HEK293T (cell line): ENCODE results near the gene ING5.

Experiments
- CTCF ChIA-PET: fragments of 350-600 bp; formaldehyde crosslinking; extraction: SDS; loops from one replicate; lab custom pipeline; 2021; ENCODE audit warnings: antibody characterized with exemption, inconsistent platforms; lab: Yijun Ruan, JAX
- POLR2A ChIA-PET: fragments of 350-600 bp; formaldehyde crosslinking; extraction: SDS; loops from one replicate; lab custom pipeline; 2020; ENCODE audit warnings: antibody characterized with exemption, inconsistent platforms; lab: Yijun Ruan, JAX
- DNase-seq: peaks from one replicate; pipeline ENCODE4 v3.0.0; 2012; ENCODE audit warnings: mixed read lengths; ENCODE audit errors: extremely low spot score
- ARNT ChIP-seq: fragments of 450-650 bp; IDR thresholded peaks from 2 replicates; pipeline ENCODE4 v1.6.1; 2017; ENCODE audit warnings: mild to moderate bottlenecking
- BHLHE40 ChIP-seq: fragments of 450-650 bp; IDR thresholded peaks from 2 replicates; pipeline ENCODE4 v1.6.1; 2016; ENCODE audit warnings: mild to moderate bottlenecking, moderate library complexity, borderline replicate concordance
- CTBP1 ChIP-seq: fragments of 450-650 bp; IDR thresholded peaks from 2 replicates; pipeline ENCODE4 v1.6.1; 2016; ENCODE audit warnings: borderline replicate concordance
- ELF4 ChIP-seq: fragments of 450-650 bp; IDR thresholded peaks from 2 replicates; pipeline ENCODE4 v1.6.1; 2017; ENCODE audit warnings: antibody characterized with exemption
- FOXA1 ChIP-seq: fragments of 450-650 bp; IDR thresholded peaks from 2 replicates; pipeline ENCODE4 v1.6.1; 2016; ENCODE audit warnings: mild to moderate bottlenecking
- FOXK2 ChIP-seq: fragments of 450-650 bp; IDR thresholded peaks from 2 replicates; pipeline ENCODE4 v1.6.1; 2016; ENCODE audit warnings: mild to moderate bottlenecking
- FOXM1 ChIP-seq: fragments of 450-650 bp; IDR thresholded peaks from 2 replicates; pipeline ENCODE4 v1.6.1; 2017; ENCODE audit warnings: mild to moderate bottlenecking, borderline replicate concordance
- HDGF ChIP-seq: fragments of 450-650 bp; IDR thresholded peaks from 2 replicates; pipeline ENCODE4 v1.6.1; 2017; ENCODE audit warnings: antibody characterized with exemption, borderline replicate concordance
- L3MBTL2 ChIP-seq: fragments of 450-650 bp; conservative IDR thresholded peaks from 2 replicates; pipeline ENCODE4 v1.6.1; 2016; ENCODE audit warnings: mild to moderate bottlenecking
- LEF1 ChIP-seq: fragments of 450-650 bp; IDR thresholded peaks from 2 replicates; pipeline ENCODE4 v1.6.1; 2017; ENCODE audit warnings: mild to moderate bottlenecking, borderline replicate concordance
- NFRKB ChIP-seq: fragments of 450-650 bp; IDR thresholded peaks from 2 replicates; pipeline ENCODE4 v1.6.1; 2016; ENCODE audit warnings: mild to moderate bottlenecking, moderate library complexity
- SP1 ChIP-seq: fragments of 450-650 bp; IDR thresholded peaks from 2 replicates; pipeline ENCODE4 v1.6.1; 2017
- SUZ12 ChIP-seq: fragments of 450-650 bp; IDR thresholded peaks from 2 replicates; pipeline ENCODE4 v1.6.1; 2016; ENCODE audit warnings: mild to moderate bottlenecking
- TARDBP ChIP-seq: fragments of 450-650 bp; IDR thresholded peaks from 2 replicates; pipeline ENCODE4 v1.6.1; 2016
- ZNF384 ChIP-seq: fragments of 450-650 bp; IDR thresholded peaks from 2 replicates; pipeline ENCODE4 v1.6.1; 2016
- TF ChIP-seq, protein P1 (sequence below): fragments of 450-650 bp; IDR thresholded peaks from 2 replicates; pipeline ENCODE4 v1.6.1; 2016

The ING5 gene

DNA sequence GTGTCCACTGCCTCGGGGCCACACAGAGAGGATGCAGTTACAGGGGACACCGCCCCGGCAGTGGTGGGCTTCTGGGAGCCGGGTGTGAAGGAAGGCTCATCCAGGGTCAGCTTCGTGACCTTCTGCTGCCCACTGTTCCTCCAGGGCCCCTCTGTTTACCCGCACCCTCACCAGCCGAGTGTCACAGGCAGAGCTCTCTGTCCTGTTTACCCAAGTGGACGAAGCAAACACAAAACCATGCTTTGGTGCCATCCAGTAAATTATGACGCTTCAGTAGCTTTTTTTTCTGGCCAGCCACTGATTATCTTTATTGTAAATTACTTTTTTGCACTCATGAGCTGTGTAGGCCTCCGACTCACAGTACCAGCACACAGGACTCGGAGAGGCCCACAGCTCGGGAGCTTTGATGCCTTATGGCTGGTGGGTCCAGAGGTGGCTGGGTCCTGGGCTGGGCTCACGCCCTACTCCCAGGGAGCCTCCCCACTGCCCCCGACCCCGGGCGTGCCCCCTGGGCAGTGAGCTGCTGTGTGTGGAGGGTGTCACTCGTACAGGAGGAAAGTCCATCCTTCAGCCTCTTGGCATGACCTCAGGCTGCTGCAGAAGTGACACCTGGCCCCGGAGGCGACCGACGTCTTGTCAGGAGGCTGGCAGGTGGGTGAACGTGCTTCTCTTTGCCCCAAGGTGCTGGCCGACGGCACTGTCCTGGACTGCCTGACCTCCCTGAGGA lies 42.4 kb downstream of the ING5 start:
- POLR2A ChIA-PET: no interaction called here

DNA sequence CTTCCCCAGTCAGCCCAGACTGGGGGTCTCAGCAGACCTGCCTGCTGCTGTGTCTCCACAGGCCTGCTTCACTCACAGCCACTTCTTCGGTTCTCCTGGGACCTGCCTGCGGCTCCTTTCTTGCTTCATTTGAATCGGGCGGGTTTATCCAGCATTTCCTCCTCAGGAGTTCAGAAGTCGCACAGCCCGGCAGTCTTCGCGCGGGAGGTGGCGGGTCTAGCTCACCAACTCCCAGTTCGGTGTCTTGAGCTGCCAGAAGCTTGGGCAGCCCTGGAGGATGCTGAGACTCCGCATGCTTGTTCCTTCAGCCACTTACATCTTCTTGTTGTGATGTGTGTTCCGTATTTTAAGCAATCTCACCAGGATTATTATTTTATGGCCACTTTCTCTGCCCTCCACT lies 43.4 kb downstream of the ING5 start:
- CTCF ChIA-PET: no interaction called here
- TF ChIP-seq ZNF384: no peak
- no peak for TF ChIP-seq HDGF
- TF ChIP-seq CTBP1: no peak
- no peak for TF ChIP-seq SUZ12
- no peak for TF ChIP-seq LEF1
- no peak for TF ChIP-seq ELF4
- no peak for TF ChIP-seq NFRKB
- no peak for DNase-seq
- POLR2A ChIA-PET: no interaction called here

More for the DNA sequence above, 42.4 kb downstream of the ING5 start:
- no peak for DNase-seq
- TF ChIP-seq NFRKB (no peak), TARDBP (no peak), FOXA1 (no peak), FOXK2 (no peak), SP1 (no peak), ELF4 (no peak)
- CTCF ChIA-PET: no interaction called here

DNA sequence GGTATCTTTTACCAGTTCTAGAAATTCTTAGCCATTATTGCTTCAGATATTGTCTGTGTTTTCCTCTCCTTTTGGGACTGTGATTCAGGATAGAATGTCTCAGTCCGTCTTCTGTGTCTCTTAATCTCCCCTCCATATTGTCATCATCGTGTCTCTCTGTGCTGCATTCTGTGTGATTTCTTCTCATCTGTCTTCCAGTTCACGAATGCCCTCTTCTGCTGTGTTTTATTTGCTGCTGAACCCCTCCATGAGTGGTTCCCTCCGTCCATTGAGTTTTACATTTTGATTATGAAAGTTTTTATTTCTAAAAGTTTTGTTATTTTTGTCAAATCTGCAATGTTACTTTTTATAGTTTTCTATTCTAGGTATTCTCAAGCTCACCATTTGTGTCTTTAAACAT lies 44.2 kb downstream of the ING5 start:
- DNase-seq: no peak
- ChIA-PET CTCF (no interaction called here), POLR2A (no interaction called here)
- TF ChIP-seq, protein P1, sequence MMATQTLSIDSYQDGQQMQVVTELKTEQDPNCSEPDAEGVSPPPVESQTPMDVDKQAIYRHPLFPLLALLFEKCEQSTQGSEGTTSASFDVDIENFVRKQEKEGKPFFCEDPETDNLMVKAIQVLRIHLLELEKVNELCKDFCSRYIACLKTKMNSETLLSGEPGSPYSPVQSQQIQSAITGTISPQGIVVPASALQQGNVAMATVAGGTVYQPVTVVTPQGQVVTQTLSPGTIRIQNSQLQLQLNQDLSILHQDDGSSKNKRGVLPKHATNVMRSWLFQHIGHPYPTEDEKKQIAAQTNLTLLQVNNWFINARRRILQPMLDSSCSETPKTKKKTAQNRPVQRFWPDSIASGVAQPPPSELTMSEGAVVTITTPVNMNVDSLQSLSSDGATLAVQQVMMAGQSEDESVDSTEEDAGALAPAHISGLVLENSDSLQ: no peak
- no peak for TF ChIP-seq FOXA1

DNA sequence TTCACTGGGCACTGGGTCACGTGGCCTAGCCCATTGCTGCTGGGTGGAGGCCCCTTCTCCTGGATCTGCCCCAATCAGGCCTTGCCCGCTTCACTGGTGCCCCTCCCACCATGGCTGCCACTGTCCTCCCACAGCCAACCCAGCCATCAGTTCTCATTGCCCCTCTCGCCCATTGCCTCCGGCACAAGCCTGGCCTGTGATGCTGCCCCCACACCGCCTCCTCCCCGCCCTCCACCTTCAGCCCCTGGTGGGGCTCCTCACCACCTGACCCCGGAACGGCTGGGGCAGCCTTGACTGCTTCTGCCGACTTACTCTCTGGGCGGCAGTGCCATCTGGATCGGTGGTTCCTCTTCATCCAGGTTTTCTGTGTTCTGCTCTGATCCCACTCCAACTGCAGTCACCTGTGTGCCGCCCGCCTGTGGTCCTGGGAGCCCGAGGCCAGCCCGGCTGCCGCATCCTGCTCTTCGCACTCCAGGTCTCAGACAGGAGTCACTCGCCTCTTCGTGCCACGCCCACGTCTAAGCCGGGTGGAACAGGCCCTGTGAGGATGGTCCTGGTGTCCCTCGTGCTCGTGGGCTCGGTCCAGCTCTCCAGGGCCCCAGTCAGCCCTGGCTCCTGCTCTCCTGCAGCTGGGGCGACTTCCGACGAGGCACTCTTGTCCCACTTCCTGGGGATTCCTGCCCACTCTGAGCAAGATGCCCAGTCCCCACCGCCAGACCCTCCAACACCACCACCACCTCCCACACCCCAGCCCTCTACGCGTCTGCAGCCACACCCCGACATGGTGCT lies 46.8 kb downstream of the ING5 start:
- DNase-seq: no peak
- ChIA-PET POLR2A (no interaction called here), CTCF (no interaction called here)
- TF ChIP-seq ARNT (no peak), CTBP1 (no peak), SP1 (no peak), FOXA1 (no peak), L3MBTL2 (no peak), SUZ12 (no peak), LEF1 (no peak), FOXM1 (no peak)

DNA sequence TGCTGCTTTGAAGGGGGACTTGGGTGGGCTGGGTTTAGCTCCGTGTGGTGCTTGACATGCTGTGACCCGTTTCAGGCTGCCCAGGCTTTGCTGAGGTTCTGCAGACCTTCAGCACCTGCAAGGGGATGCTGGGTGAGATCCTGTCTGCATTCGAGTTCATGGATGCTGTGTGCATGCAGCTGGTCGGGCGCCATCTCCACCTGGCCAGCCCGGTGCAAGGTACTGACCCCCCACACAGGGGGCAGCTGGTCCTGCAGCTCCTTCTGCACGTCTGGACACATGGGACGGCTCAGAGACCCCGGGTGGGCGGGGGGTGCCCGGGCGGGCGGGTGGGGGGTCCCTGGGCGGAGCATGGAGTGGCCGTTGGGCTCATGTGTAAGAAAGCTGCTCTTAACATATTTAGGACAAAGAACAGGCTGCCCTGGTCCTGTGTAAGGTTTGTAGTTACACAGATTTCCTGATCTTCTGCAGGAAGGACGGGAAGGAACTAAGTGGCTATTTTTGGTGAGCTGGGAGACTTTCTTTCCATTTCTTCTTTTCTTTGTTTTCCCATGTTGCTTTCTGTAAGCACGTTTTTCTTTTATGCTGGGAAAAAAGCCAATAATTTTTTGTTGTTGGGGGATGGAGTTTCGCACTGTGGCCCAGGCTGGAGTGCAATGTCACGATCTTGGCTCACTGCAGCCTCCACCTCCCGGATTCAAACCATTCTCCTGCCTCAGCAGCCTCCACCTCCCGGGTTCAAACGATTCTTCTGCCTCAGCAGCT lies 48.4 kb downstream of the ING5 start:
- no peak for DNase-seq
- POLR2A ChIA-PET: no interaction called here
- CTCF ChIA-PET: interaction anchor here (0.5 kb wide), 1 partner anchor 46 kb away, joined by 3 read pairs; no protein-coding TSS in a partner anchor
- no peak for TF ChIP-seq HDGF
- no peak for TF ChIP-seq FOXK2

DNA sequence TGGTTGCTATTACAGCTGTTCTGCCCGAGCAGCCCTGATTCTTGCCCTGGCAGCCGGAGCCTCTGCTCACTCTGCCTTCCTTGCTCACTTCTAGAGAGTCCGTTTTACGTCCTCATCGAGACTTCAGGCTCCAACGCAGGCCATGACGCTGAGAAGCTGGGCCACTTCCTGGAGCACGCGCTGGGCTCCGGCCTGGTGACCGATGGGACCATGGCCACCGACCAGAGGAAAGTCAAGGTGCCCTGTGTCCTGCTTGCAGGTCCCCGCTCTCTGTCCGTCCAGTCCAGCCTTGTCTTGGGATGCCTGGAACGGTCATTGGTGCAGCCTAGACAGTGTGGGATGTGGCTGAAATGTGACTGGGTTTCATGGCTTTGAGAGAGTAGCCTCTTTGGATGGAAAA lies 49.3 kb downstream of the ING5 start:
- POLR2A ChIA-PET: no interaction called here
- TF ChIP-seq TARDBP (no peak), CTBP1 (no peak), FOXK2 (no peak), HDGF (no peak), SP1 (no peak), ARNT (no peak), ZNF384 (no peak), SUZ12 (no peak), ELF4 (no peak), BHLHE40 (no peak), FOXA1 (no peak), FOXM1 (no peak), L3MBTL2 (no peak), LEF1 (no peak), NFRKB (no peak)
- TF ChIP-seq, protein P1: no peak
- CTCF ChIA-PET: no interaction called here
- no peak for DNase-seq

DNA sequence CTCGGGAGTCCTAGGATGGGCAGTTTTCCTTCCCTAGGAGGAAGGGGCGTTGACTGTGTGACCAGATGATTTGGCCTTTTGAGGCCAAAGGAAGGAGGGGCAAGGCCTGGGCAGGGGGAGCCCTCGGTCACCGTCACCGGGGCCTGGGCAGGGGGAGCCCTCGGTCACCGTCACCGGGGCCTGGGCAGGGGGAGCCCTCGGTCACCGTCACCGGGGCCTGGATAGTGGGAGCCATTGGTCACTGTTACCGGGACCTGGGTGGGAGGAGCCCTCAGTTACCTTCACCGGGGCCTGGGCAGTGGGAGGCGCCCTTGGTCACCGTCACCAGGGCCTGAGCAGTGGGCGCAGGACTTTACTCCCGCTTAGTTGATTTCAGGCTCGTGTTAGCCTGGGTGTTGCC lies 49.9 kb downstream of the ING5 start:
- ChIA-PET POLR2A (no interaction called here), CTCF (no interaction called here)
- no peak for DNase-seq
- TF ChIP-seq L3MBTL2 (no peak), FOXM1 (no peak), SP1 (no peak)
